GM04504 (cell line): ENCODE data around the gene RNF126.
"Not testable (repeated sequence)": the region's sequence is repeated elsewhere in the genome, so short reads cannot be mapped to it uniquely, and the experiment has no call there.

Source experiments
- DNase-seq: peaks from one replicate; pipeline ENCODE4 v3.0.0-alpha.2; 2012; ENCODE audit warnings: low read depth

The RNF126 gene

GRCh38 chr19:685454-685931, 22.5 kb upstream of the RNF126 start:
- no peak for DNase-seq

GRCh38 chr19:682678-683320, 19.8 kb upstream of the RNF126 start:
- DNase-seq, result no peak

- DNase-seq, result peak; percentile 67
These were observed 18.3 kb upstream of the RNF126 start for GRCh38 chr19:681029-682019.

GRCh38 chr19:680287-681028, 17.4 kb upstream of the RNF126 start:
- peak; percentile 93 for DNase-seq

- DNase-seq, result no peak
These were observed 16.6 kb upstream of the RNF126 start for GRCh38 chr19:679418-680286.

- no peak for DNase-seq
These were observed 15.9 kb upstream of the RNF126 start for GRCh38 chr19:678791-679388.

GRCh38 chr19:677601-678436, 14.8 kb upstream of the RNF126 start:
- no peak for DNase-seq

GRCh38 chr19:677201-677600, 14.2 kb upstream of the RNF126 start:
- DNase-seq, result peak; percentile 58

GRCh38 chr19:676339-677105, 13.5 kb upstream of the RNF126 start, which contains the start of gene FSTL3:
FSTL3 (plus strand) TSS chr19:676392; CDS start chr19:676424, 32 bp downstream.
- no peak for DNase-seq

- DNase-seq, result no peak
These were observed 13.0 kb upstream of the RNF126 start for GRCh38 chr19:676007-676338.

- DNase-seq, result no peak
These were observed 11.5 kb upstream of the RNF126 start for GRCh38 chr19:674282-675151.

- DNase-seq, result no peak
These were observed 7.6 kb upstream of the RNF126 start for GRCh38 chr19:670609-671075.

GRCh38 chr19:668675-669434, 5.8 kb upstream of the RNF126 start:
- not testable (repeated sequence) for DNase-seq

GRCh38 chr19:666985-667573, 4.1 kb upstream of the RNF126 start:
- not testable (repeated sequence) for DNase-seq

GRCh38 chr19:664913-665443, 2.0 kb upstream of the RNF126 start:
- no peak for DNase-seq

GRCh38 chr19:663682-664117, 686 bp upstream of the RNF126 start:
- no peak for DNase-seq
